CD14-positive monocyte (primary cell): ENCODE measurements around the gene OAS1. TPM values are rescaled to one million over a fixed set of nuclear protein-coding genes. Genes with fewer than 3 reads are reported as not detected.

Experiments used
- DNase-seq, 3 donors: peaks; one replicate each; pipeline ENCODE4 v3.0.0-alpha.2; 2011 to 2022
- H2AFZ ChIP-seq: 2 replicates; pipeline ENCODE4 v1.6.0; 2012; ENCODE audit warnings: mild to moderate bottlenecking, low read depth, low read length, inconsistent platforms; ENCODE audit not compliant: insufficient read depth, poor library complexity, severe bottlenecking
- H3K27ac ChIP-seq, 2 donors: 1 replicate in 1 of 2; 2 replicates in 1 of 2; pipeline ENCODE4 v1.5.1; 2012 to 2013; ENCODE audit warnings: low read length in 2 of 2, control low read depth in 1 of 2, inconsistent platforms in 1 of 2, low read depth in 1 of 2, mild to moderate bottlenecking in 1 of 2
- H3K27me3 ChIP-seq, 2 donors: one replicate each; pipeline versions ENCODE4 v1.6.0 to v1.6.1; 2011 to 2013; ENCODE audit warnings: low read length in 2 of 2; ENCODE audit not compliant: control insufficient read depth in 2 of 2, insufficient read depth in 2 of 2
- H3K36me3 ChIP-seq, 2 donors: replicated peaks in 1 of 2; 1 replicate in 1 of 2; 2 replicates in 1 of 2; pipeline versions ENCODE4 v1.5.1 to v1.6.1; 2012 to 2013; ENCODE audit warnings: low read length in 2 of 2, control low read depth in 1 of 2, inconsistent platforms in 1 of 2, mild to moderate bottlenecking in 1 of 2; ENCODE audit not compliant: insufficient read depth in 2 of 2, control insufficient read depth in 1 of 2
- H3K4me1 ChIP-seq, 2 donors: 1 replicate in 1 of 2; 2 replicates in 1 of 2; pipeline versions ENCODE4 v1.5.1 to v1.6.1; 2012 to 2013; ENCODE audit warnings: low read length in 2 of 2, control low read depth in 1 of 2, inconsistent platforms in 1 of 2, mild to moderate bottlenecking in 1 of 2, moderate library complexity in 1 of 2; ENCODE audit not compliant: insufficient read depth in 2 of 2, control insufficient read depth in 1 of 2
- H3K4me2 ChIP-seq: replicated peaks from 2 replicates; pipeline ENCODE3; 2012; ENCODE audit warnings: low read length, moderate library complexity, mild to moderate bottlenecking; ENCODE audit not compliant: poor library complexity, severe bottlenecking; ENCODE audit errors: extremely low read depth
- H3K4me3 ChIP-seq, 3 experiments: fragments of 200-600 bp in 1 of 3; sonication (generic) in 1 of 3; replicated peaks in 1 of 3; 1 replicate in 2 of 3; 2 replicates in 1 of 3; pipeline ENCODE4 v1.5.1; 2011 to 2013; ENCODE audit warnings: low read length in 3 of 3, mild to moderate bottlenecking in 3 of 3, control low read depth in 2 of 3, low read depth in 2 of 3, inconsistent platforms in 1 of 3, moderate library complexity in 1 of 3
- H3K79me2 ChIP-seq: 2 replicates; pipeline ENCODE4 v1.6.0; 2012; ENCODE audit warnings: mild to moderate bottlenecking, control low read depth, inconsistent platforms, low read length, moderate library complexity; ENCODE audit not compliant: insufficient read depth
- H3K9ac ChIP-seq: 2 replicates; pipeline ENCODE4 v1.6.0; 2017; ENCODE audit warnings: low read length, mild to moderate bottlenecking; ENCODE audit not compliant: insufficient read depth, poor library complexity, severe bottlenecking
- H3K9me3 ChIP-seq, 2 donors: replicated peaks in 1 of 2; 1 replicate in 1 of 2; 2 replicates in 1 of 2; pipeline versions ENCODE4 v1.5.1 to v1.6.1; 2012 to 2013; ENCODE audit warnings: low read length in 2 of 2, control low read depth in 1 of 2; ENCODE audit not compliant: control insufficient read depth in 1 of 2, insufficient read depth in 1 of 2
- H4K20me1 ChIP-seq: 2 replicates; pipeline ENCODE4 v1.6.0; 2012; ENCODE audit warnings: mild to moderate bottlenecking, low read length, control low read depth, moderate library complexity; ENCODE audit not compliant: insufficient read depth
- H3K27ac Mint-ChIP-seq, 7 donors: one replicate each; pipeline ENCODE4 v1.8.0; 2020; ENCODE audit warnings: mild to moderate bottlenecking in 7 of 7, mixed read lengths in 7 of 7, moderate library complexity in 6 of 7, inconsistent platforms in 2 of 7
- H3K27me3 Mint-ChIP-seq, 3 donors: one replicate each; pipeline ENCODE4 v1.8.0; 2021 to 2022; ENCODE audit warnings: low read depth in 3 of 3, mild to moderate bottlenecking in 3 of 3, mixed read lengths in 3 of 3, moderate library complexity in 3 of 3, inconsistent platforms in 1 of 3
- H3K36me3 Mint-ChIP-seq, 2 donors: one replicate each; pipeline ENCODE4 v1.8.0; 2020; ENCODE audit warnings: mixed read lengths in 2 of 2, inconsistent platforms in 1 of 2, mild to moderate bottlenecking in 1 of 2
- H3K4me1 Mint-ChIP-seq: one replicate; pipeline ENCODE4 v1.8.0; 2020; ENCODE audit warnings: mild to moderate bottlenecking, mixed read lengths
- H3K4me3 Mint-ChIP-seq, 2 donors: one replicate each; pipeline ENCODE4 v1.8.0; 2020; ENCODE audit warnings: mild to moderate bottlenecking in 2 of 2, mixed read lengths in 2 of 2, moderate library complexity in 1 of 2
- H3K9me3 Mint-ChIP-seq, 7 donors: one replicate each; pipeline ENCODE4 v1.8.0; 2020 to 2022; ENCODE audit warnings: mixed read lengths in 7 of 7, mild to moderate bottlenecking in 6 of 7, moderate library complexity in 6 of 7, inconsistent platforms in 2 of 7
- WGBS: methylation state at CpG from one replicate; pipeline ENCODE4 v1.1.5; 2013; ENCODE audit warnings: missing lambda C conversion rate; ENCODE audit not compliant: insufficient coverage; 5-methylcytosine and 5-hydroxymethylcytosine counted together
- intact Hi-C, 2 donors: fragments of 100-400 bp; cut with micrococcal nuclease; formaldehyde crosslinking; loops; one replicate each; pipeline versions ENCODE4 v1.15.0 to v1.15.1; 2023
- polyA plus RNA-seq, 3 donors: library from polyadenylated mRNA; depleted of rRNA in 1 of 3; unstranded in 2 of 3; stranded (reverse) in 1 of 3; fragments of 300-500 nt in 2 of 3; fragments of >200 nt in 1 of 3; fragmentation: Illumina TruSeq in 2 of 3; gene quantifications; 1 replicate in 2 of 3; 2 replicates in 1 of 3; pipeline ENCODE4 v1.2.3, GENCODE V29; 2012 to 2021
- TF ChIP-seq, protein P1 (sequence below): fragments of 200-600 bp; IDR thresholded peaks from one replicate; pipeline ENCODE4 v1.8.0; 2022; ENCODE audit warnings: antibody characterized with exemption, mild to moderate bottlenecking

Gene OAS1
- polyA plus RNA-seq, 3 donors: 111 to 237 (median 237) TPM

DNA sequence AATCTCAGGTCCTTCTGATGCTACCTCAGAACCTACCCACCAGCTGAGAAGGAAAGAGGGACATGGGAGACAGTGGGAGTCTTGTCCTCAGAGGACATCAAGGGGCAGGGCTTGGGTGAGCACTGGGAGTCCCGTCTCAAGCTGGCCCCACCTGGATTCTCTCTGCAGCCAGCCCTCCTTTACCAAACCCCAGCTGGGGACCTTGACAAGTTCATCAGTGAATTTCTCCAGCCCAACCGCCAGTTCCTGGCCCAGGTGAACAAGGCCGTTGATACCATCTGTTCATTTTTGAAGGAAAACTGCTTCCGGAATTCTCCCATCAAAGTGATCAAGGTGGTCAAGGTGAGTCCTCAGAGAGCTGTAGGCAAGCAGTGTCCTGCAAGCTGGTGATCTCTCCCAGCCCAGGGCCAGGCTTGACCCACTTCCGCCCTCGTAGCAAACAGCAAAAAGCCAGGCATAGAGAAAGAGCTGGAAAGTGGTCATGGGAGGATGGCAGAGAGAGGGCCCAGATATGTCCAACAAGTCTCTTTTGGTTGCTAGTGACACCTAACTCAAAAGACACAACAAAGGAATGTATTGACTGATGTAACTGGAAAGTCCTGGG lies 57.4 kb downstream of the OAS1 start:
- peaks cover 79 to 100% of the 10 kb centered on the region in 2 donors for H3K36me3 ChIP-seq
- H3K4me1 Mint-ChIP-seq: no peaks in the 10 kb centered on the region
- no peak overlapping the region for H3K9ac ChIP-seq
- peaks cover 0 to 15% (median 4%) of the 10 kb centered on the region in 7 donors for H3K9me3 Mint-ChIP-seq
- H3K27ac ChIP-seq: no peak overlapping the region
- H2AFZ ChIP-seq: no peak overlapping the region
- H4K20me1 ChIP-seq: no peaks in the 10 kb centered on the region
- TF ChIP-seq, protein P1, sequence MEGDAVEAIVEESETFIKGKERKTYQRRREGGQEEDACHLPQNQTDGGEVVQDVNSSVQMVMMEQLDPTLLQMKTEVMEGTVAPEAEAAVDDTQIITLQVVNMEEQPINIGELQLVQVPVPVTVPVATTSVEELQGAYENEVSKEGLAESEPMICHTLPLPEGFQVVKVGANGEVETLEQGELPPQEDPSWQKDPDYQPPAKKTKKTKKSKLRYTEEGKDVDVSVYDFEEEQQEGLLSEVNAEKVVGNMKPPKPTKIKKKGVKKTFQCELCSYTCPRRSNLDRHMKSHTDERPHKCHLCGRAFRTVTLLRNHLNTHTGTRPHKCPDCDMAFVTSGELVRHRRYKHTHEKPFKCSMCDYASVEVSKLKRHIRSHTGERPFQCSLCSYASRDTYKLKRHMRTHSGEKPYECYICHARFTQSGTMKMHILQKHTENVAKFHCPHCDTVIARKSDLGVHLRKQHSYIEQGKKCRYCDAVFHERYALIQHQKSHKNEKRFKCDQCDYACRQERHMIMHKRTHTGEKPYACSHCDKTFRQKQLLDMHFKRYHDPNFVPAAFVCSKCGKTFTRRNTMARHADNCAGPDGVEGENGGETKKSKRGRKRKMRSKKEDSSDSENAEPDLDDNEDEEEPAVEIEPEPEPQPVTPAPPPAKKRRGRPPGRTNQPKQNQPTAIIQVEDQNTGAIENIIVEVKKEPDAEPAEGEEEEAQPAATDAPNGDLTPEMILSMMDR: no peak
- intact Hi-C loops: no loop called here
- no peak overlapping the region for H3K4me3 ChIP-seq
- H3K79me2 ChIP-seq: no peaks in the 10 kb centered on the region
- H3K4me2 ChIP-seq: no peak overlapping the region
- no peaks in the 10 kb centered on the region for H3K27me3 ChIP-seq
- H3K4me3 Mint-ChIP-seq: no peak overlapping the region
- no peak for DNase-seq
- H3K27me3 Mint-ChIP-seq: no peaks in the 10 kb centered on the region
- H3K36me3 Mint-ChIP-seq: peaks cover 91 to 95% of the 10 kb centered on the region in 2 donors
- peaks cover 6 to 7% of the 10 kb centered on the region in 2 donors for H3K9me3 ChIP-seq
- H3K27ac Mint-ChIP-seq: peak overlapping the region in 1 of 7 donors; percentile 56
- WGBS: 100% methylated on average over 4 of the region's 6 CpGs
- H3K4me1 ChIP-seq: no peaks in the 10 kb centered on the region

DNA sequence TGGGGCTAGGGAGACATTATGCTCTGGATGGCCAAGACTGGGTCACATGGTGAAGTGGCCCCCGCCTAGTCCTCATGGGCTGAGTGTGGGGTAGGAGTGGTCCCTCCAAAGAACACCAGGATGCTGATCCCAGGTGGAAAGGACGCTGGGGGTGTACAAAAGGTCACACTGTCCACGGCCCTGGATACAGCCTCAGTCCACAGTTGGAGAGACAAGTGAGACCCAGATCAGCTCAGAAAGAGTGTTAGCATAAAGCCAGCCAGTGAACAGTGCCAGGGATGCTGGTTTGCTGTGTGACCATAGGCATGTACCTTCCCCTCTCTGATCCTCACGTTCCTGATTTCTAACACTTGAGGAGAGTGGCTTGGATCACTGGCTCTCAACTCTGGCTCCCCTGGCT lies 58.2 kb downstream of the OAS1 start:
- H3K36me3 ChIP-seq: peaks cover 86 to 100% of the 10 kb centered on the region in 2 donors
- H3K9ac ChIP-seq: no peak overlapping the region
- no peaks in the 10 kb centered on the region for H4K20me1 ChIP-seq
- peaks cover 6% of the 10 kb centered on the region in 2 donors for H3K9me3 ChIP-seq
- no peaks in the 10 kb centered on the region for H3K4me1 ChIP-seq
- TF ChIP-seq, protein P1: no peak
- H3K27me3 ChIP-seq: no peaks in the 10 kb centered on the region
- Mint-ChIP-seq H3K4me3 (no peak overlapping the region), H3K36me3 (peaks cover 91 to 95% of the 10 kb centered on the region in 2 donors), H3K27me3 (peaks cover 0 to 1% (median 0%) of the 10 kb centered on the region in 3 donors), H3K4me1 (no peaks in the 10 kb centered on the region), H3K9me3 (peaks cover 0 to 8% (median 2%) of the 10 kb centered on the region in 7 donors), H3K27ac (no peak overlapping the region)
- H3K79me2 ChIP-seq: no peaks in the 10 kb centered on the region
- H3K4me3 ChIP-seq: no peak overlapping the region
- peak in 1 of 3 donors; percentile 0 for DNase-seq
- intact Hi-C loops: no loop called here
- H3K4me2 ChIP-seq: no peak overlapping the region
- no peak overlapping the region for H2AFZ ChIP-seq
- WGBS: 100% methylated on average over 3 of the region's 4 CpGs
- no peak overlapping the region for H3K27ac ChIP-seq
